ENCODE results near the gene GMEB2. TPM values are rescaled to one million over a fixed set of nuclear protein-coding genes. Genes with fewer than 3 reads are reported as not detected.

GMEB2 gene
- polyA plus RNA-seq, 1 of the 3 experiments (the other 2 are of a cell fraction) = 6.5 TPM

GRCh38 chr20:63586797-63587196 lies 40.1 kb downstream of the GMEB2 start:
- Histone ChIP-seq H3F3A (replicated peaks; ENCODE audit: insufficient read depth) (peaks cover 5% of the 10 kb centered on the region), H3K79me2 (ENCODE audit: insufficient read depth) (no peaks in the 10 kb centered on the region), H3K4me2 (no peak overlapping the region), H3K36me3 (replicated peaks in 1 of 2; ENCODE audit: control insufficient read depth in 1 of 2, insufficient read depth in 2 of 2, low read length in 1 of 2) (peaks cover 0 to 10% of the 10 kb centered on the region in 2 experiments), H3K4me1 (ENCODE audit: control insufficient read depth in 1 of 2, insufficient read depth in 2 of 2, low read depth in 1 of 2, low read length in 1 of 2) (no peaks in the 10 kb centered on the region), H3K27ac (ENCODE audit: low read depth in 2 of 2, low read length in 1 of 2) (no peak overlapping the region), H3K9me2 (no peaks in the 10 kb centered on the region), H3K9me3 (no peaks in the 10 kb centered on the region), H4K20me1 (ENCODE audit: insufficient read depth) (no peaks in the 10 kb centered on the region), H2AFZ (ENCODE audit: low read depth) (no peak overlapping the region), H3K9ac (no peak overlapping the region), H3K27me3 (ENCODE audit: insufficient read depth) (no peaks in the 10 kb centered on the region), H3K4me3 (ENCODE audit: low read depth in 2 of 2, low read length in 1 of 2) (no peak overlapping the region)
- TF ChIP-seq FOXM1 (IDR thresholded peaks at IDR 0.05; ENCODE audit: low read depth) (no peak), EZH2phosphoT487 (IDR thresholded peaks at IDR 0.05; ENCODE audit: borderline replicate concordance, low read depth) (no peak), ZBTB33 (IDR thresholded peaks at IDR 0.05; ENCODE audit: borderline replicate concordance, low read depth) (no peak), RFX5 (IDR thresholded peaks at IDR 0.05; ENCODE audit: low read length) (no peak), TAF1 (IDR thresholded peaks at IDR 0.05; ENCODE audit: borderline replicate concordance, low read depth, low read length) (no peak), MEF2A (IDR thresholded peaks at IDR 0.05; ENCODE audit: borderline replicate concordance, low read depth) (no peak), MAX (IDR thresholded peaks at IDR 0.05; ENCODE audit: low read depth) (no peak), FOXJ3 (CRISPR knock-in tag; IDR thresholded peaks at IDR 0.05) (no peak), SIN3A (IDR thresholded peaks at IDR 0.05; ENCODE audit: borderline replicate concordance, low read depth, low read length) (no peak), EP300 (IDR thresholded peaks at IDR 0.05; ENCODE audit: borderline replicate concordance in 1 of 2, low read depth in 1 of 2, low read length in 1 of 2) (no peak), RAD21 (IDR thresholded peaks at IDR 0.05; ENCODE audit: low read length) (no peak)
- 93% methylated on average over 5 of the region's 17 CpGs for WGBS (ENCODE audit: low lambda C conversion rate)
- CTCF ChIA-PET = no interaction called here
- no peak for DNase-seq
- POLR2A ChIA-PET = no interaction called here

- POLR2A ChIA-PET = no interaction called here
- WGBS (ENCODE audit: low lambda C conversion rate) = 79% methylated on average over 19 of the region's 22 CpGs
- TF ChIP-seq USF1 (IDR thresholded peaks at IDR 0.05; ENCODE audit: borderline replicate concordance, low read depth) (no peak), IRF3 (IDR thresholded peaks at IDR 0.05; ENCODE audit: low read depth, low read length) (no peak), CHD2 (IDR thresholded peaks at IDR 0.05; ENCODE audit: low read length, partially characterized antibody) (no peak), MAX (IDR thresholded peaks at IDR 0.05; ENCODE audit: low read depth) (no peak), FOXJ3 (CRISPR knock-in tag; IDR thresholded peaks at IDR 0.05) (no peak), MEF2A (IDR thresholded peaks at IDR 0.05; ENCODE audit: borderline replicate concordance, low read depth) (no peak), JUND (IDR thresholded peaks at IDR 0.05) (no peak), GATA2 (CRISPR knock-in tag; IDR thresholded peaks at IDR 0.05) (no peak), USF2 (IDR thresholded peaks at IDR 0.05; ENCODE audit: borderline replicate concordance, low read depth, low read length) (no peak), GABPA (IDR thresholded peaks at IDR 0.05; ENCODE audit: low read depth) (no peak), RCOR1 (IDR thresholded peaks at IDR 0.05; ENCODE audit: low read length) (no peak), RAD21 (IDR thresholded peaks at IDR 0.05; ENCODE audit: low read length) (no peak), ELF1 (IDR thresholded peaks at IDR 0.05) (no peak), NRF1 (IDR thresholded peaks at IDR 0.05; ENCODE audit: low read depth, low read length) (no peak), EZH2phosphoT487 (IDR thresholded peaks at IDR 0.05; ENCODE audit: borderline replicate concordance, low read depth) (no peak)
These were observed 41.0 kb downstream of the GMEB2 start for GRCh38 chr20:63585616-63586565.

More at GRCh38 chr20:63585616-63586565, 41.0 kb downstream of the GMEB2 start:
- Histone ChIP-seq H2AFZ (ENCODE audit: low read depth) (no peak overlapping the region), H3K9me2 (no peaks in the 10 kb centered on the region), H3K4me2 (no peak overlapping the region), H3K4me3 (ENCODE audit: low read depth in 2 of 2, low read length in 1 of 2) (no peak overlapping the region), H4K20me1 (ENCODE audit: insufficient read depth) (no peaks in the 10 kb centered on the region), H3K36me3 (replicated peaks in 1 of 2; ENCODE audit: control insufficient read depth in 1 of 2, insufficient read depth in 2 of 2, low read length in 1 of 2) (peaks cover 0 to 7% of the 10 kb centered on the region in 2 experiments), H3K27me3 (ENCODE audit: insufficient read depth) (no peaks in the 10 kb centered on the region), H3F3A (replicated peaks; ENCODE audit: insufficient read depth) (peaks cover 5% of the 10 kb centered on the region), H3K27ac (ENCODE audit: low read depth in 2 of 2, low read length in 1 of 2) (no peak overlapping the region), H3K79me2 (ENCODE audit: insufficient read depth) (no peaks in the 10 kb centered on the region), H3K9me3 (no peaks in the 10 kb centered on the region), H3K4me1 (ENCODE audit: control insufficient read depth in 1 of 2, insufficient read depth in 2 of 2, low read depth in 1 of 2, low read length in 1 of 2) (peaks cover 0 to 5% of the 10 kb centered on the region in 2 experiments; a peak in 1 of 4 replicates), H3K9ac (no peak overlapping the region)
- CTCF ChIA-PET = interaction anchor here (1.0 kb wide), 1 partner anchor 9 kb away, joined by 3 read pairs; no protein-coding TSS in a partner anchor
- DNase-seq = no peak
